ENCODE results near the gene VAV2.

GRCh38 chr9:133712221-133713100 is 279.7 kb downstream of the VAV2 start:
- TF ChIP-seq CTCF (conservative IDR thresholded peaks at IDR 0.05; ENCODE audit: low read length) (no peak), EZH2phosphoT487 (IDR thresholded peaks at IDR 0.05; ENCODE audit: borderline replicate concordance, low read depth, low read length) (no peak)
